ENCODE measurements around the gene ZNF439.
"Not testable (repeated sequence)": the region's sequence is repeated elsewhere in the genome, so short reads cannot be mapped to it uniquely, and the experiment has no call there.

Gene ZNF439

DNA sequence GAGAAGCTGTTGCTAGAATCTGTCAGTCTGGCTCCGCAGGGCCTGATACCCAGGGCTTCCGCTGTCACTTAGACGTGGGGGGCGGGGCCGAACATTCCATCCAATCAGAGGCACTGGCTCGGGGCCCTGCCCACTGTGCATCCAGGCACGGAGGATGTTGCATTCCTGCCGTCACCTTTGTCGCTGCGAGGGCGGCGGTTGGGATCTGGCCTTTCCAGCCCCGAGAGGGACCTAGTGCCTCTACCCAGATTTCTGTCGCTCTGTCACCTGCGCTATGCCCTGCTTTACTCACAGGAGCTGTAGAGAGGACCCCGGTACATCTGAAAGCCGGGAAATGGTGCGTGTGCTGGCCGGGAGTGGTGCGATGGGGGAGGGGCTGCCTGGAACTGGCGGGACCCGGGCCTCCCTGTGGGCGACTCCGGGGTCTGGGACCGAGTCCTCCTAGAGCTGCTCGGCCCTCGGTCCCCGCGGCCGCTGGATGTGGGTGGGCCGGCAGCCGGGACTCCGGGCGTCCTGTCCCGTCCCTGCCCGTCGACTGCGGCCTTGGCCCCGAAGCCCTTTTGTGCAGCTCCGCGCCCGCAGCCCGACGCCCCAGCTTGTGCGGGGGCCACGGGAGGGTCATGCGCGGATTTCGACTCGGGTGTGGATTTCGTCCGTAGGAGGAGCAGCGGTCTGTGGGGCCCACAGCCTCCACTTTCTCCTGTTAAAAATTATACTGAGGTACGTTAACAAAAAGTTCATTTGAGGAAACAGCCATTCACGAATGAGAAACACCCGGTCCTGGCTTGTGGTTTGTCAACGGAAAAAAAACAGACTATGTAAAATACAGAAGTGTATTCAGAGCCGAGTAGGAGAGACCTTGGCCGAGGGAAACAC lies at the start of gene ZNF439:
TSS of gene ZNF439 (plus strand) at position 133 of the 876 bp plus-strand sequence. CDS start at position 275, 142 bp downstream.
- DNase-seq: peak; percentile 91

DNA sequence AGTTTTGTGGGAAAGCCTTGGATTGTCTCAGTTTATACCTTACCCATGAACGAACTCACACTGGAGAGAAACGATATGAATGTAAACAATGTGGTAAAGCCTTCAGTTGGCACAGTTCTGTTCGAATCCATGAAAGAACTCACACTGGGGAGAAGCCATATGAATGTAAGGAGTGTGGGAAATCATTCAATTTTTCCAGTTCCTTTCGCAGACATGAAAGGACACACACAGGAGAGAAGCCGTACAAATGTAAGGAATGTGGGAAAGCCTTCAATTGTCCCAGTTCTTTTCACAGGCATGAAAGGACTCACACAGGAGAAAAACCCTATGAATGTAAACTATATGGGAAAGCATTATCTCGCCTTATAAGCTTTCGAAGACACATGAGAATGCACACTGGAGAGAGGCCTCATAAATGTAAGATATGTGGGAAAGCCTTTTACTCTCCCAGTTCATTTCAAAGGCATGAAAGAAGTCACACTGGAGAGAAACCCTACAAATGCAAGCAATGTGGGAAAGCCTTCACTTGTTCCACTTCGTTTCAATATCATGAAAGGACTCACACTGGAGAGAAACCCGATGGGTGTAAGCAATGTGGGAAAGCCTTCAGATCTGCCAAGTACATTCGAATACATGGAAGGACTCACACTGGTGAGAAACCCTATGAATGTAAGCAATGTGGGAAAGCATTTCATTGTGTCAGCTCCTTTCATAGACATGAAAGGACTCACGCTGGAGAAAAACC lies 42.0 kb upstream of the ZNF439 start:
- no peak for DNase-seq

DNA sequence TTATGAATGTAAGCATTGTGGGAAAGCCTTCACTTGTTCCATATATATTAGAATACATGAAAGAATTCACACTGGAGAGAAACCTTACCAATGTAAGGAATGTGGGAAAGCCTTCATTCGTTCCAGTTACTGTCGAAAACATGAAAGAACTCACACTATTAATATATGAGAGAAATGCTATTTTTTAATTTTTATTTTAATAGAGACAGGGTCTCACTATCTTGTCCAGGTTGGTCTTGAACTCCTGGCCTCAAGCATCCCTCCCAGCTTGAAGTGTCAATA lies 41.5 kb upstream of the ZNF439 start:
- no peak for DNase-seq

DNA sequence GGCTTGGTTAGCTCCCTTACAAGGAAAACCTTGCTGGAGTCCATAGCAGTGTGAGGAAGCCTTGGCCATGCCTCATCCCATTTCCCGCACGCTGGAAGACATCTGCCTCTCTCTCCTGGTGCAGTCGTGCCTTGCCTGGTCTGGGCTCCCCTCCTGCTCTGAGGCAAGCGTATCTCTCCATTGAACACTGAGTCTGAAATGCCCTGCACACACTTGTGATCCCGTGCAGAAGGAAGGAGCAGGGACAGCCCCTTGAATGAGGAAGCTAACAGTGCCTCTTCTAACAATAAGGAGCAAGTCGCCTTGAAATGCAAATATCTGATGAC lies 34.9 kb upstream of the ZNF439 start:
- DNase-seq: peak; percentile 31

DNA sequence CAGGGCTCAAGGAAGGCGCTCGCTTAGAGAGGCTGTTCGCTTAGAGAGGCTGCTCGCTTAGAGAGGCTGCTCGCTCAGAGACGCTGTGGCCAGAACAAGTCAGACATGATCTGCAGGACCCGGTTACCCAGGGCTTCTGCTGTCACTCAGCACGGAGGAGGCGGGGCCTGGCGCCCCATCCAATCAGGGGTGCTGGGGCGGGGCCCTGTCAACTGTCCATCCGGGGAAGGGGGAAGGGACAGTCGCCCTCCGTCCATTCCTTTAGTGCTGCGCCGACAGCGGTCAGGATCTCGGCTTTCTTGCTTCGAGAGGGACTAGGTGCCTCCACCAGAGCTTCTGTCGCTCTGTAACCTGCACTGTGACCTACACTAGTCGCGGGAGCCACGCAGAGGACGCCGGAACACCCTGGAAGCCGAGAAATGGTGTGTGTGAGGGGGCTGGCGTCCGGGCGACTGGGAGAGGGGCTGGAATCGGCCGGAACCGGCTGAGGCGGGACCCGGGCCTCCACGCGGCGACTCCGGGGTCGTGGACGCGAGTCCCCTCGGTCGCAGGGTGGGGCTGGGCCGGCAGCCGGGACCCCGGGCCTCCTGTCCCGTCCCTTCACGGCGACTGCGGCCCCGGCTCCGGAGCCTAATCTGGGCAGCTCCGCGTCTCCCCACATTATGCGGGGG lies 34.4 kb upstream of the ZNF439 start, which contains the start of gene ZNF440:
TSS of gene ZNF440 (plus strand) at position 245 of the 671 bp plus-strand sequence. CDS start at position 420, 175 bp downstream.
- DNase-seq: peak; percentile 92

DNA sequence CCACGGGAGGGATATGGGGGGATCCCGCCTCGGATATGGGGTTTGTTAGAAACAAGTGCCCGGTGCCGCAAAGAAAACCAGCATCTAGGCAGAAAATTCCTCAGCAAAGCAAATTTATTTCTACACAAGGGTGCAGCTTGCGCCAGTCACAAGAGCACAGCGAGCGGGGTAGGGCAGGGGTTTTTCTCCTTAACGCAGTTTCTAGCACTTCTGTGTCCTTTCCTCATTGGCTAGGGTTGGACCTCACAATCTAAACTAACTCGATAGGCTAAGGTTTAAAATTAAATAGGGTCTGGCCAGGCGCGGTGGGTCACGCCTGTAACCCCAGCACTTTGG lies 33.9 kb upstream of the ZNF439 start:
- no peak for DNase-seq

DNA sequence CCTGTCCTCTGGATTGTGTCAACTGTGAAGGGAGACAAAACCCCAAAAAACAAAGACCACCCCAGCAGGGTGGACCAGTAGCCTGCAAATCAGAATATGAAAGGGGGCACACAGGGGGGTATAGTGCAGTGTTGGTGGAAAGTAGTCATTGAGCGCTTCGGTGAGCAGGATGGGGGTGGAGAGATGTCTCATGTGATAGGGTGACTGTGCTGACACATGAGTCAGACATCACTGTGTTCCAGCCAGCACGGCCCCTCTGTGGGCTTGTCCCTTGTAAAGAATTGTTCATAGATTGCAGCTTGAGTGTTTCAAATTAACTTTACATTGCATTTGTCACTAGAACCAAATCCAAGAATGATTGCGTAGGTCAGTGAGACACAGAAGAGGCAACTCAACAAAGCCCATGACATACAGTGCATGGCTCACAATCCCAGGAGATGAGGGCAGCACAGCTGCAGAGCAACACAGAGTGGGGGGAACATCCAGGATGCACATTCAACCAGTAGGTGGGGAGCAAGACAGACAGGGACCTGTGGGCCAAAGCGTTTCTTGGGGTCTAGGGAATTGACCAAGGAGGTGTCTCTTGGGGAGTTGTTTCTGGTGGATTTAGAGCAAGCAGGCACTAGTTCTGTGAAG lies 26.9 kb upstream of the ZNF439 start:
- DNase-seq: no peak

DNA sequence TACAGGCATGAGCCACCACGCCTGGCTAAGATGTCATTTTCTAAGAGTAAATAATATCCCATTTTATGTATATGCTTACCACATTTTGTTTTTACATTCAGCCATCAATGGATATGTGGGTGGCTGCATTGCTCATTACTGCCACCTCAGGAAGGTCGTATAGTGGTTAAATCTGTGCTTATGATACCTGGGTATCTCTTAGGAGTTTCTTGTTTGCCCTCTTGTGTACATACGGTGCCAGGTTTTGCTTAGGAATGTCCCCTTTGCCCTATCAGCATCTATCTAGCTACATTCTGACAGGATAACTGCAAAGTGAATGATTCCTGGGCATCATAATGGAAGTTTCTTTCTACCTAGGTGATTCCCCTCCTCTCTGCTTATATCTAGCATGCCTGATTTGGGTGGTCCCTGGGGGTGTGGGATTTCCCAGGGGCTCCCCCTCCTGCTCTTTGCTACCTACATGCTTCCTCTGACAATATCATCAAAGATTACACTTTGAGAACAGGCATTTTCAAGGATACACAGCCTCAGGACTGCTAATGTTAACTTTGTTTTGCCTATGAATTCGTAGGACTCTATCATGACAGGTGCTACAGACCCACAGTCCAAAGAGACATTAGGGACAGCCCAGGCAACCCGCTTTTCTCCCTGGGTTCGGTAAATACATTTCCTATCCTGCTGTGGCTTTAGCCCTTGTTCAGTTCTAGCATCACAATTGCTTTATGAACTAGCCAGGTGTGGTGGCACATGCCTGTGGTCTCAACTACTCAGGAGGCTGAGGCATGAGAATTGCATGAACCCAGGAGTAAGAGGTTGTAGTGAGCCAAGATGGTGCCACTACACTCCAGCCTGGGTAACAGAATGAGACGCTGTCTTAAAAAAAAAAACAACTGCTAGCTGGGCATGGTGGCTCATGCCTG lies 19.3 kb upstream of the ZNF439 start:
- not testable (repeated sequence) for DNase-seq

DNA sequence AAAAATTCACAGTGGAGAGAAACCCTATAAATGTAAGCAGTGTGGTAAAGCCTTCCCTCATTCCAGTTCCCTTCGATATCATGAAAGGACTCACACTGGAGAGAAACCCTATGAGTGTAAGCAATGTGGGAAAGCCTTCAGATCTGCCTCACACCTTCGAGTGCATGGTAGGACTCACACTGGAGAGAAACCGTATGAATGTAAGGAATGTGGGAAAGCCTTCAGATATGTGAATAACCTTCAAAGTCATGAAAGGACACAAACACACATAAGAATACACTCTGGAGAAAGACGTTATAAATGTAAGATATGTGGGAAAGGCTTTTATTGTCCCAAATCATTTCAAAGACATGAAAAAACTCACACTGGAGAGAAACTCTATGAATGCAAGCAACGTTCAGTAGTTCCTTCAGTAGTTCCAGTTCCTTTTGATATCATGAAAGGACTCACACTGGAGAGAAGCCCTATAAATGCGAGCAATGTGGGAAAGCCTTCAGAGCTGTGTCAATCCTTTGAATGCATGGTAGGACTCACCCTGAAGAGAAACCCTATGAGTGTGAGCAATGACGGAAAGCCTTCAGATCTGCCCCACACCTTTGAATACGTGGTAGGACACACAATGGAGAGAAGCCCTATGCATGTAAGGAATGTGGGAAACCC lies 16.1 kb upstream of the ZNF439 start:
- no peak for DNase-seq

DNA sequence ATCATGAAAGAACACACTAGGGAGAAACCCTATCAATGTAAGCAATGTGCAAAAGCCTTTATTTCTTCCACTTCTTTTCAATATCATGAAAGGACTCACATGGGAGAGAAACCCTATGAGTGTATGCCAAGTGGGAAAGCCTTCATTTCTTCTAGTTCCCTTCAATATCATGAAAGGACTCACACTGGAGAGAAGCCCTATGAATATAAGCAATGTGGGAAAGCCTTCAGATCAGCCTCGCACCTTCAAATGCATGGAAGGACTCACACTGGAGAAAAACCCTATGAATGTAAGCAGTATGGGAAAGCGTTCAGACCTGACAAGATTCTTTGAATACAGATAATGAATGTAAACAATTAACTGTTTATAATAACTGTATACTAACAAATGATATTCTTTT lies 15.0 kb upstream of the ZNF439 start:
- DNase-seq: no peak

DNA sequence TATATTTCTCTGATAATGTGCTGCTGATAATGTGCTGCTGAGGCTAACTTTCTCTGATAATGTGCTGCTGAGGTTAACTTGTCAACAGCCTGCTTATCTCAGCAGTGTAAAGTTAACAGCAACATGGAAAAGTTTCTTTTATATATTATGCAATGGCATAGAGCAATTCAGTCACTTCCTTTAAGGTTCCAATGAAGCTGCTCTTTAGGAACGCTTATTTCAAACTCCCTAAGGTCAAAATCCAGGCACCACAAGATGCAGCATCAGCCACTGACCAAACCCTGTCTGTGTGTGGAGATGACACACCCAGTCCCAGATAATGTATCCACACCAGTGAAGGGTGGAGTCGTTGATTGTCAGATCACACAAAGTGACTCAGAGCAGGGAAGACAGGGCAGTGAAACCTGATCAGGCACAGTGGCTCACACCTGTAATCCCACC lies 12.9 kb upstream of the ZNF439 start:
- not testable (repeated sequence) for DNase-seq

DNA sequence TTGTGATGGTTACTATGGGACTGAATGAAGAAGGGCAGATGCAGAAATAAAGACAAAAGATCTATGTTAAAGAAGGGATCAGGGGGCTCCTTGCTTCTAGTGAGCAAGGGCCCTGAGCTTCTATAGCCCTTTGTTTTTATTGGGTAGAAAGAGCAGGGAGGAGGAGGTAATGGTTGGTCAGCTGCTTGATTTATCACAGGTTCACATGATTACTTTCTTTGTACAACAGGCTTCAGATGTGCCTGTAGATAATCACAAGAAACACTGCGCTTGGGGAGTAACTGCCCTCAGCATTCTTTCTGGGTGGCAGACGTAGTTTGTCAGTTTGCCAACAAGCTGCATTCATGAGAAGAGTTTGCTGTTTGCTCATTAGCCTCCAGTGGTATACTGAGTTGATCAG lies 4.8 kb upstream of the ZNF439 start:
- DNase-seq: no peak

DNA sequence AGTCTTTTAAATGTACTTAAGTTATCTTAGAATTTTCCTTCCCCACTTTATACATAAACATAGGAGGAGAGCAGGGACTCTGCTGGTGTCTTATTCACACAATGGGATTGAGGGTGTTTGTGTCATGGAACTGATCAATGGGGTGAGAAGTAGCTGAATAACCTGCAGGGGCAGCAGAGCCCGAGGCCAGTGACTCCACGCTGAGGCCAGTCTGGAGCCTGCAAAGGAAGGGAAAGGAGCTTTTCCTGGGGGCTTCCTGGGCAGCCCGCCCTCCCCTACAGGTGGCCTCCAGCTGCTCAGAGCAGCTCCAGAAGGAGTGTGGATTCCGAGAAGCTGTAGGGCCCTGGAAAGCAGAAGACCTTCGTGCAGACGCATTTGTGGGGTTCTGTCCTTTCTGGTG lies 911 bp upstream of the ZNF439 start:
- not testable (repeated sequence) for DNase-seq

DNA sequence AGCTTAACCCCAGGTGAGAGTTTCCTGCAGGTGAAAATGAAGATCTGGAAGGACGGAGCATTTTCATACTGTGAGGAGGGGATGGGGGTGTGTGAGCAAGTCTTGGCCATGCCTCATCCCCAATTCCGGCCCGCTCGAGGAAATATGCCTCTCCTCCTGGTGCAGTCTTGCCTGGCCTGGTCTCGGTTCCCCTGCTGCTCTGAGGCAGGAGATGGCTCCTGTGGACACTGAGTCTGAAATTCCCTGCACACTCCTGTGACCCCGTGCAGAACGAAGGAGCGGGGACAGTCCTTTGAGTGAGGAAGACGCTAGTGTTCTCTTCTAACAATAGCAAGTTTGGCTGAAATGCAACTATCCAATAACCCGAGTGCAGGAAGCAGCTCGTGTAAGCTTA lies 329 bp upstream of the ZNF439 start:
- DNase-seq: no peak

DNA sequence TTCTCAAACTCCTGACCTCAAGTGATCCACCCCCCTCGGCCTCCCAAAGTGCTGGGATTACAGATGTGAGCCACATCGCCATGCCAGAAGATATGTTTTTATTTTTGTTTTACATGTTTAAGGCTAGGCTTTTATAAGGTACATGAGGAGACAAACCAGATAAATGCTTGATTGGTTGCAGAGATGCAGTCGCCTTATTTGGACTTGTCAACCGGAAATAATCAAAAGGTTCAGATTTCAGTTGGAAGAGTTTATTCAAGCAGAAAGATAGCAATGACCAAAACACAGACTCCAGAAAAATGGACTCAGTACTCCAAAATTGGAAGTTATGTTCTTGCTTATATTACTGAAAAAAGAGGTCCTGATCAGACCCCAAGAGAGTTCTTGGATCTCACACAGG lies 1.8 kb downstream of the ZNF439 start:
- DNase-seq: not testable (repeated sequence)

DNA sequence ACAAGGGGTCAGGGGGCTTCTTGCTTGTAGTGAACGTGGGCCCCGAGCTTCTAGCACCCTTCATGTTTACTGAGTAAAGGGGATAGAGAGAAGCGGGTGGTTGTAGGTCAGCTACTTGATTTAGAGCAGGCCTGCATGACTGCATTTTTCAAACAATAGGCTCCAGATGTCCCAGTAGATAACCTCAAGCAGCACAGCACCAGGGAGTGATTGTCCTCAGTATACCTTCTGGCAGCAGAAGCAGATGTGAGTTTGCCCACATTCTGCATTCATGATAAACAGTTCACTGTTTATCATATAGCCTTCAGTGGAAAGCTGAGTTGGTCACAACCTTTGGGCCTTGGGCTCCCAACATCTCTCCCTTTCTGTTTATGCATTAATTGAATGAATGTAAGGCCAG lies 4.8 kb downstream of the ZNF439 start:
- no peak for DNase-seq

DNA sequence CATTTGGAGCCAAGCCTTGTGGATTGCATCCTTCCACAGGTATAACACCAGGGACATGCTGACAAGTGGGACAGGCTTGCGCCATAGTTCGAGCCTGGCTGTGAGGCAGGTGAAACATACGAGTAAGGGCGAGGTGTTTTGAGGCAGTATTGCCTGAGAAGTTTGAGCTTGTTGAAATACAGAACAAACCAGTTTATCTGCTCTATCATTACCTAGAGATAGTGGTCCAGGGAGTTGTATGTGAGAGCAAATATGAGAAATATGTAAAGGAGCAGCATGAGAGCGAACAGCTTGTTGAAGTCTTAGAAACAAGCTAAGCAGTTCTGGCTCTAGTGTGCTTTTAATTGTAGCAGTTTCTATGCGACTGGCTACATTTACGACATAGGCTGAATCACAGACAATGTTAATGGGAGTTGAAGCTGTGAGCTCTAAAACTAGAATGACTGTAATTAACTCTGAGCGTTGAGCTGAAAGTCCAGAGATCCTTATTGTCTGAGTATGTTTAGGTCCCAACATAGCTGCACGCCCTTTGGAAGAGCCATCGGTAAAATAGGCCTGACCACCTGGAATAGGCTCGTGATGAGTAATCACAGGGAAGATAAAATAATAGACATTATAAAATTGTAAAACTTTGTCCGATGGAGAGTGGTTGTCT lies 8.2 kb downstream of the ZNF439 start:
- no peak for DNase-seq

DNA sequence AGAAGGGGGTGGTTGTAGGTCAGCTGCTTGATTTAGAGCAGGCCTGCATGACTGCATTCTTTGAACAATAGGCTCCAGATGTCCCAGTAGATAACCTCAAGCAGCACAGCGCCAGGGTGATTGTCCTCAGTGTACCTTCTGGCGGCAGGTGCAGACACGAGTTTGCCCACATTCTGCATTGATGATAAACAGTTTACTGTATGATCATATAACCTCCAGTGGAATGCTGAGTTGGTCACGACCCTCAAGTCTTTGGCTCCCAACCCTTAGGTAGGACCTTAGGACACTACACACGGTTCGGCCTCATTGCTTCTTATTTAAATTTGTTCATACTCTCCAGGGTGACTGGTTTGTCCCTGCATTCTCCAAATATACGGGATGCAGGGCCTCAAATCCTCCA lies 12.2 kb downstream of the ZNF439 start:
- DNase-seq: no peak

DNA sequence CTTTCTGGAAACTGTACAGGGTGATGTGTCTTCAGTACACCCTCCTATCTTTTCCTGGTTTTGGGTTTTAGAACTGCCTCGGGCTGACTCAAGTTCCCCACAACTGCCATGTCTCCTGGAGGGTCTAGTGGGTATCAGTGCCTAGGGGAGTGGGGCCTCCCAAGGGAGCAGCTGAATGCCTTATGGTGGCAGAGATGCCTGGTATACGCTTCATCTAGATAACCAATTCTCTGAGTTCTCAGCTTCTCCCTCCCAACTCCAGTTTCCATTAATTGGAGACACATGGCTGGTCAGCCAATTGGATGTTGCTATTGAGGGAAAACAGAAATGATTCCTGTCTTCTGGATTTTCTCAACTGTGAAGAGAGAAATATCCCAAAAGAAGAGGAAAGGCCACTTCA lies 12.8 kb downstream of the ZNF439 start:
- DNase-seq: no peak

DNA sequence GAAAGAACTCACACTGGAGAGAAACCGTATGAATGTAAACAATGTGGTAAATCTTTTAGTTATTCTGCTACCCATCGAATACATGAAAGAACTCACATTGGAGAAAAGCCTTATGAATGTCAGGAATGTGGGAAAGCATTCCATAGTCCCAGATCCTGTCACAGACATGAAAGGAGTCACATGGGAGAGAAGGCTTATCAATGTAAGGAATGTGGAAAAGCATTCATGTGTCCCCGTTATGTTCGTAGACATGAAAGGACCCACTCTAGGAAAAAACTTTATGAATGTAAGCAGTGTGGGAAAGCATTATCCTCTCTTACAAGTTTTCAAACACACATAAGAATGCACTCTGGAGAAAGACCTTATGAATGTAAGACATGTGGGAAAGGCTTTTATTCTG lies 19.2 kb downstream of the ZNF439 start:
- DNase-seq: not testable (repeated sequence)

DNA sequence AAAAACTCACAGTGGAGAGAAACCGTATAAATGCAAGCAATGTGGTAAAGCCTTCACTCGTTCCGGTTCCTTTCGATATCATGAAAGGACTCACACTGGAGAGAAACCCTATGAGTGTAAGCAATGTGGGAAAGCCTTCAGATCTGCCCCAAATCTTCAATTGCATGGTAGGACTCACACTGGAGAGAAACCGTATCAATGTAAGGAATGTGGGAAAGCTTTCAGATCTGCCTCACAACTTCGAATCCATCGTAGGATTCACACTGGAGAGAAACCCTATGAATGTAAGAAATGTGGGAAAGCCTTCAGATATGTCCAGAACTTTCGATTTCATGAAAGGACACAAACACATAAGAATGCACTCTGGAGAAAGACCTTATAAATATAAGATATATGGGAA lies 19.7 kb downstream of the ZNF439 start:
- no peak for DNase-seq
